Panc1 (cell line): ENCODE data around the gene HIPK2. TPM values are rescaled to one million over a fixed set of nuclear protein-coding genes. Genes with fewer than 3 reads are reported as not detected.

Experiments
- ATAC-seq: fragments of 200-7000 bp; cut with Tn5 transposase; 2 replicates; pipeline ENCODE4 v1.9.1; 2020; ENCODE audit warnings: mild to moderate bottlenecking, moderate library complexity
- BruUV-seq: library from RNA; stranded (reverse); fragments of 400-500 nt; replicated peaks from 2 replicates; lab custom pipeline; 2021; lab: Mats Ljungman, UMichigan
- CTCF ChIA-PET: fragments of 300-600 bp; sonication (Branson Sonifier 250); formaldehyde crosslinking; loops from one replicate; lab custom pipeline; 2022; ENCODE audit warnings: antibody characterized with exemption; lab: Charles Lee
- POLR2A ChIA-PET: fragments of 300-600 bp; sonication (Branson Sonifier 250); formaldehyde crosslinking; loops from one replicate; lab custom pipeline; 2022; ENCODE audit warnings: antibody characterized with exemption; lab: Charles Lee
- DNase-seq: peaks from one replicate; pipeline ENCODE4 v3.0.0-alpha.2; 2010; ENCODE audit warnings: low read depth, low spot score
- H3K27ac ChIP-seq: 2 replicates; pipeline ENCODE4 v1.5.1; 2011; ENCODE audit warnings: mild to moderate bottlenecking, low read length, inconsistent platforms
- H3K27me3 ChIP-seq: fragments of 200-500 bp; sonication (Bioruptor generic); 2 replicates; pipeline ENCODE4 v1.6.0; 2014; ENCODE audit warnings: low read length, inconsistent platforms; ENCODE audit not compliant: control insufficient read depth, insufficient read depth
- H3K36me3 ChIP-seq: fragments of 200-500 bp; sonication (Bioruptor generic); 2 replicates; pipeline ENCODE4 v1.5.1; 2014; ENCODE audit warnings: inconsistent platforms, mild to moderate bottlenecking, low read length, moderate library complexity; ENCODE audit not compliant: control insufficient read depth, insufficient read depth
- H3K4me1 ChIP-seq: 2 replicates; pipeline ENCODE4 v1.5.1; 2011; ENCODE audit warnings: inconsistent platforms, mild to moderate bottlenecking, low read length, moderate library complexity; ENCODE audit not compliant: control insufficient read depth, insufficient read depth
- H3K4me3 ChIP-seq, 2 experiments: 2 replicates each; pipeline ENCODE4 v1.5.1; 2011 to 2012; ENCODE audit warnings: low read depth in 2 of 2, low read length in 2 of 2, mild to moderate bottlenecking in 2 of 2, inconsistent platforms in 1 of 2, moderate library complexity in 1 of 2
- H3K9me3 ChIP-seq: fragments of 200-500 bp; sonication (Bioruptor generic); 2 replicates; pipeline ENCODE4 v1.5.1; 2014; ENCODE audit warnings: low read depth, mild to moderate bottlenecking, inconsistent platforms, low read length, moderate library complexity; ENCODE audit not compliant: control insufficient read depth, insufficient read depth
- POLR2AphosphoS5 ChIP-seq: IDR thresholded peaks from 2 replicates; pipeline ENCODE4 v1.6.1; 2012; ENCODE audit warnings: mild to moderate bottlenecking, low read depth, low read length, moderate library complexity
- SIN3A ChIP-seq: IDR thresholded peaks from 2 replicates; pipeline ENCODE4 v1.6.1; 2012; ENCODE audit warnings: low read depth, mild to moderate bottlenecking, low read length, moderate library complexity, borderline replicate concordance; ENCODE audit not compliant: insufficient read depth
- TCF7L2 ChIP-seq: IDR thresholded peaks from 2 replicates; pipeline ENCODE4 v1.6.1; 2011; ENCODE audit warnings: mild to moderate bottlenecking, low read depth, low read length, inconsistent platforms
- in situ Hi-C: cut with HindIII; loops from 2 replicates; pipeline ENCODE4 v1.10.0; 2016; ENCODE audit warnings: low sequenced_read_pairs, low pct_unique_long_range_greater_than_20kb
- intact Hi-C: fragments of 100-400 bp; cut with micrococcal nuclease; formaldehyde crosslinking; loops from one replicate; pipeline ENCODE4 v1.10.0; 2022; ENCODE audit not compliant: unreplicated experiment
- total RNA-seq: library from RNA; stranded (reverse); gene quantifications from one replicate; pipeline ENCODE4 v1.2.1, GENCODE V29; 2021; ENCODE audit not compliant: unreplicated experiment
- TF ChIP-seq, protein P1 (sequence below), 2 experiments: IDR thresholded peaks; 2 replicates each; pipeline ENCODE4 v1.6.1; 2011 to 2012; ENCODE audit warnings: low read depth in 2 of 2, control low read depth in 1 of 2, low read length in 1 of 2, mild to moderate bottlenecking in 1 of 2, moderate library complexity in 1 of 2; ENCODE audit not compliant: insufficient read depth in 1 of 2
- TF ChIP-seq, protein P2 (sequence below): fragments of 450-650 bp; IDR thresholded peaks from 2 replicates; pipeline ENCODE4 v1.5.1; 2017; ENCODE audit warnings: mild to moderate bottlenecking

Gene HIPK2
- total RNA-seq, 1 experiment from 2014 or later: 34.1 TPM

DNA sequence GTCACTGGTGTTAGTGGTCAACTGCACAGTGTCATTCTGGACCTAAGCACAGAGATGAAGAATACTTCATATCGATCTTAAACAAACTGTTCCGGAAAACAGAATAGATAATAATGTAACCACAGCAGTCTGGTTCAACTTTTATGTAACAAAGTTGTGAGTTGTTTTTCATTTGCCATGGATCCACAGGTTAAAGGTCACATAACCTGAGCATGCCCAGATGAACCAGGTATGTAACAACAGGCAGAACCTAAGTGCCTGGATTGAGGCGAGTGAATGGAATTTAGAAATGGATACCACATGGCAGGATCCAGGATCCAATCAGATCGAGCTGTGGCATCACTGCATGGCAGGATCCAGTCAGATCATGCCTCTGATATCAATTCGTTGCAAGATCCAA lies 167.2 kb downstream of the HIPK2 start:
- ChIA-PET CTCF (no interaction called here), POLR2A (no interaction called here)

DNA sequence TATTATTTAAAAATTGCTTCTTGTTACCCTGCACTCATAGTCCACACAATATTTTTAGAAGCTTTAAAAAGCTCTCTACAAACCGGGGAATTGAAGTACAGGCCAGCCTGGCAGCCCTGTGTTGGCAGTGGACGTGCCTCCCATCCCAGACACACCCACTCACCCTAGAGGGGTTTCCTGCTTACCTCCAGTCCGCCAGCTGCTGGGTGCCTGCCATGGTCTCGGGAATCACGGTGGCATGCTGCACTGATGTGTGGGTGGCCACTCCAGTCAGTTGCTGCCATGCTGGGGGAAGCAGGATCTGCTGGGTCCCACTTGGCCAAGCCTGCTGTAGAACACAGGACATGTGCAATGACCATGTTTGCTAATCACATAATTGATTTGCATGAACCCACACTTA lies 173.9 kb downstream of the HIPK2 start:
- no peak overlapping the region for H3K27ac ChIP-seq
- no peaks in the 10 kb centered on the region; the same call in 1 of the 2 replicates for H3K36me3 ChIP-seq
- no peak for ATAC-seq
- BruUV-seq: no TSS peak
- H3K27me3 ChIP-seq: no peaks in the 10 kb centered on the region
- TF ChIP-seq TCF7L2: no peak
- no peak for TF ChIP-seq SIN3A
- TF ChIP-seq, protein P1, sequence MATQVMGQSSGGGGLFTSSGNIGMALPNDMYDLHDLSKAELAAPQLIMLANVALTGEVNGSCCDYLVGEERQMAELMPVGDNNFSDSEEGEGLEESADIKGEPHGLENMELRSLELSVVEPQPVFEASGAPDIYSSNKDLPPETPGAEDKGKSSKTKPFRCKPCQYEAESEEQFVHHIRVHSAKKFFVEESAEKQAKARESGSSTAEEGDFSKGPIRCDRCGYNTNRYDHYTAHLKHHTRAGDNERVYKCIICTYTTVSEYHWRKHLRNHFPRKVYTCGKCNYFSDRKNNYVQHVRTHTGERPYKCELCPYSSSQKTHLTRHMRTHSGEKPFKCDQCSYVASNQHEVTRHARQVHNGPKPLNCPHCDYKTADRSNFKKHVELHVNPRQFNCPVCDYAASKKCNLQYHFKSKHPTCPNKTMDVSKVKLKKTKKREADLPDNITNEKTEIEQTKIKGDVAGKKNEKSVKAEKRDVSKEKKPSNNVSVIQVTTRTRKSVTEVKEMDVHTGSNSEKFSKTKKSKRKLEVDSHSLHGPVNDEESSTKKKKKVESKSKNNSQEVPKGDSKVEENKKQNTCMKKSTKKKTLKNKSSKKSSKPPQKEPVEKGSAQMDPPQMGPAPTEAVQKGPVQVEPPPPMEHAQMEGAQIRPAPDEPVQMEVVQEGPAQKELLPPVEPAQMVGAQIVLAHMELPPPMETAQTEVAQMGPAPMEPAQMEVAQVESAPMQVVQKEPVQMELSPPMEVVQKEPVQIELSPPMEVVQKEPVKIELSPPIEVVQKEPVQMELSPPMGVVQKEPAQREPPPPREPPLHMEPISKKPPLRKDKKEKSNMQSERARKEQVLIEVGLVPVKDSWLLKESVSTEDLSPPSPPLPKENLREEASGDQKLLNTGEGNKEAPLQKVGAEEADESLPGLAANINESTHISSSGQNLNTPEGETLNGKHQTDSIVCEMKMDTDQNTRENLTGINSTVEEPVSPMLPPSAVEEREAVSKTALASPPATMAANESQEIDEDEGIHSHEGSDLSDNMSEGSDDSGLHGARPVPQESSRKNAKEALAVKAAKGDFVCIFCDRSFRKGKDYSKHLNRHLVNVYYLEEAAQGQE (IDR thresholded peaks at IDR 0.05; ENCODE audit: insufficient read depth in 1 of 2, low read depth in 2 of 2, low read length in 1 of 2): no peak
- no peak for TF ChIP-seq POLR2AphosphoS5
- TF ChIP-seq, protein P2, sequence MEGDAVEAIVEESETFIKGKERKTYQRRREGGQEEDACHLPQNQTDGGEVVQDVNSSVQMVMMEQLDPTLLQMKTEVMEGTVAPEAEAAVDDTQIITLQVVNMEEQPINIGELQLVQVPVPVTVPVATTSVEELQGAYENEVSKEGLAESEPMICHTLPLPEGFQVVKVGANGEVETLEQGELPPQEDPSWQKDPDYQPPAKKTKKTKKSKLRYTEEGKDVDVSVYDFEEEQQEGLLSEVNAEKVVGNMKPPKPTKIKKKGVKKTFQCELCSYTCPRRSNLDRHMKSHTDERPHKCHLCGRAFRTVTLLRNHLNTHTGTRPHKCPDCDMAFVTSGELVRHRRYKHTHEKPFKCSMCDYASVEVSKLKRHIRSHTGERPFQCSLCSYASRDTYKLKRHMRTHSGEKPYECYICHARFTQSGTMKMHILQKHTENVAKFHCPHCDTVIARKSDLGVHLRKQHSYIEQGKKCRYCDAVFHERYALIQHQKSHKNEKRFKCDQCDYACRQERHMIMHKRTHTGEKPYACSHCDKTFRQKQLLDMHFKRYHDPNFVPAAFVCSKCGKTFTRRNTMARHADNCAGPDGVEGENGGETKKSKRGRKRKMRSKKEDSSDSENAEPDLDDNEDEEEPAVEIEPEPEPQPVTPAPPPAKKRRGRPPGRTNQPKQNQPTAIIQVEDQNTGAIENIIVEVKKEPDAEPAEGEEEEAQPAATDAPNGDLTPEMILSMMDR: no peak
- no peaks in the 10 kb centered on the region for H3K9me3 ChIP-seq
- no peak overlapping the region for H3K4me3 ChIP-seq
- DNase-seq: no peak
- H3K4me1 ChIP-seq: no peaks in the 10 kb centered on the region
- in situ Hi-C loops: no loop called here
- ChIA-PET CTCF (no interaction called here), POLR2A (interaction anchor here (0.6 kb wide), 1 partner anchor 21 kb away, joined by 14 read pairs; no protein-coding TSS in a partner anchor)
- intact Hi-C loops: no loop called here

More for the DNA sequence above, 167.2 kb downstream of the HIPK2 start:
- Histone ChIP-seq H3K9me3 (no peaks in the 10 kb centered on the region), H3K36me3 (no peaks in the 10 kb centered on the region; the same call in 1 of the 2 replicates), H3K27ac (no peak overlapping the region), H3K4me1 (no peaks in the 10 kb centered on the region), H3K4me3 (no peak overlapping the region), H3K27me3 (no peaks in the 10 kb centered on the region)
- DNase-seq: no peak
- no peak for TF ChIP-seq SIN3A
- no peak for TF ChIP-seq TCF7L2
- no peak for TF ChIP-seq POLR2AphosphoS5
- TF ChIP-seq, protein P2: no peak
- TF ChIP-seq, protein P1 (IDR thresholded peaks at IDR 0.05; ENCODE audit: insufficient read depth in 1 of 2, low read depth in 2 of 2, low read length in 1 of 2): no peak
- intact Hi-C loops: no loop called here
- in situ Hi-C loops: no loop called here
- no TSS peak for BruUV-seq
- ATAC-seq: no peak
